HG02884 (cell line): ENCODE data around the gene GRM7.

Experiments
- ATAC-seq: cut with Tn5 transposase; IDR thresholded peaks from one replicate; pipeline ENCODE4 v1.9.1; 2021; ENCODE audit warnings: mild to moderate bottlenecking, moderate library complexity; ENCODE audit not compliant: unreplicated experiment

The GRM7 gene

GRCh38 chr3:7392206-7392605, 531.3 kb downstream of the GRM7 start:
- no peak for ATAC-seq

GRCh38 chr3:7393944-7394605, 533.2 kb downstream of the GRM7 start:
- ATAC-seq, result no peak

GRCh38 chr3:7396534-7396933, 535.6 kb downstream of the GRM7 start:
- ATAC-seq, result no peak

GRCh38 chr3:7397097-7397496, 536.2 kb downstream of the GRM7 start:
- ATAC-seq, result no peak

GRCh38 chr3:7400360-7400759, 539.4 kb downstream of the GRM7 start:
- ATAC-seq, result no peak

GRCh38 chr3:7401418-7401817, 540.5 kb downstream of the GRM7 start:
- no peak for ATAC-seq

GRCh38 chr3:7407107-7407506, 546.2 kb downstream of the GRM7 start:
- no peak for ATAC-seq

GRCh38 chr3:7410782-7411181, 549.9 kb downstream of the GRM7 start:
- ATAC-seq, result no peak

- no peak for ATAC-seq
Observed at GRCh38 chr3:7421065-7421464, 560.1 kb downstream of the GRM7 start.

- ATAC-seq, result no peak
Observed at GRCh38 chr3:7423036-7423435, 562.1 kb downstream of the GRM7 start.

- no peak for ATAC-seq
Observed at GRCh38 chr3:7423995-7424394, 563.1 kb downstream of the GRM7 start.

GRCh38 chr3:7428206-7428718, 567.3 kb downstream of the GRM7 start:
- ATAC-seq, result no peak

- no peak for ATAC-seq
Observed at GRCh38 chr3:7432610-7433009, 571.7 kb downstream of the GRM7 start.

- no peak for ATAC-seq
Observed at GRCh38 chr3:7433073-7433472, 572.2 kb downstream of the GRM7 start.

- ATAC-seq, result no peak
Observed at GRCh38 chr3:7436542-7436941, 575.6 kb downstream of the GRM7 start.

GRCh38 chr3:7437231-7437630, 576.3 kb downstream of the GRM7 start:
- no peak for ATAC-seq

- ATAC-seq, result no peak
Observed at GRCh38 chr3:7439101-7439680, 578.3 kb downstream of the GRM7 start.

GRCh38 chr3:7444886-7445285, 584.0 kb downstream of the GRM7 start:
- ATAC-seq, result no peak

- ATAC-seq, result no peak
Observed at GRCh38 chr3:7445331-7445730, 584.4 kb downstream of the GRM7 start.

GRCh38 chr3:7447197-7447769, 586.4 kb downstream of the GRM7 start:
- peak; percentile 100 for ATAC-seq

GRCh38 chr3:7456386-7456785, 595.5 kb downstream of the GRM7 start:
- no peak for ATAC-seq

- ATAC-seq, result peak; percentile 68
Observed at GRCh38 chr3:7461202-7461825, 600.4 kb downstream of the GRM7 start.
